WI38 (cell line): ENCODE measurements around the gene MAMSTR.

Experiments used
- H3K4me3 ChIP-seq: 2 replicates; pipeline ENCODE4 v1.5.1; 2011; ENCODE audit warnings: low read depth, mild to moderate bottlenecking, control low read depth, low read length
- TF ChIP-seq, protein P1 (sequence below): IDR thresholded peaks from 2 replicates; pipeline ENCODE4 v1.5.1; 2012; ENCODE audit warnings: low read depth, mild to moderate bottlenecking, control low read depth, low read length

Gene MAMSTR

DNA sequence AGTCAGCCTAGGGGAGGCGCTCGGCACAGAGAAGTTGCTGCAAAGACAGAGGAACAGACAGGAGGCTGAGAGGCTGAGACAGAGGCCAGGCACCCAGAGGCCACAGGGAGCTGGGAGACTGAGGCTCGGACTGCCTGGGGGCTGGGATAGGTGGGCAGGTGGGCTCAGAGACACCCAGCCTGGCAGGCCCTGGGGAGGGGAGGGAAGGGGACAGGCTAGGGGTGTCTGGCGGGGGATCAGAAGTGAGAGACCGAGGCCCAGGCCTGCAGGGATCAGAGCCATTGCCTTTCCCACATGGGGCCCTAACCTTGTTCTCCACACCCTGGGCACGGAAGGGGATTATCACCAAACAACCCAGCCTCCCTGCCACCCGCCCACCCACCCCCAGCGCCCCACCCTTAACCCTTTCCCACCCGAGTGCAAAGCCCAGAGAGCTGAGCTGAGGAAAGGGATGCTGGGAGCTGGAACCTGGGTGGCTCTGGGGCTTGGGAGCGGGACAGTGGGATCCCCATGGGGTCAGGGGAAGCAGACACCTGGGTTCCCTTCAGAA is 48.0 kb downstream of the MAMSTR start:
- TF ChIP-seq, protein P1, sequence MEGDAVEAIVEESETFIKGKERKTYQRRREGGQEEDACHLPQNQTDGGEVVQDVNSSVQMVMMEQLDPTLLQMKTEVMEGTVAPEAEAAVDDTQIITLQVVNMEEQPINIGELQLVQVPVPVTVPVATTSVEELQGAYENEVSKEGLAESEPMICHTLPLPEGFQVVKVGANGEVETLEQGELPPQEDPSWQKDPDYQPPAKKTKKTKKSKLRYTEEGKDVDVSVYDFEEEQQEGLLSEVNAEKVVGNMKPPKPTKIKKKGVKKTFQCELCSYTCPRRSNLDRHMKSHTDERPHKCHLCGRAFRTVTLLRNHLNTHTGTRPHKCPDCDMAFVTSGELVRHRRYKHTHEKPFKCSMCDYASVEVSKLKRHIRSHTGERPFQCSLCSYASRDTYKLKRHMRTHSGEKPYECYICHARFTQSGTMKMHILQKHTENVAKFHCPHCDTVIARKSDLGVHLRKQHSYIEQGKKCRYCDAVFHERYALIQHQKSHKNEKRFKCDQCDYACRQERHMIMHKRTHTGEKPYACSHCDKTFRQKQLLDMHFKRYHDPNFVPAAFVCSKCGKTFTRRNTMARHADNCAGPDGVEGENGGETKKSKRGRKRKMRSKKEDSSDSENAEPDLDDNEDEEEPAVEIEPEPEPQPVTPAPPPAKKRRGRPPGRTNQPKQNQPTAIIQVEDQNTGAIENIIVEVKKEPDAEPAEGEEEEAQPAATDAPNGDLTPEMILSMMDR = no peak
- no peak overlapping the region for H3K4me3 ChIP-seq

DNA sequence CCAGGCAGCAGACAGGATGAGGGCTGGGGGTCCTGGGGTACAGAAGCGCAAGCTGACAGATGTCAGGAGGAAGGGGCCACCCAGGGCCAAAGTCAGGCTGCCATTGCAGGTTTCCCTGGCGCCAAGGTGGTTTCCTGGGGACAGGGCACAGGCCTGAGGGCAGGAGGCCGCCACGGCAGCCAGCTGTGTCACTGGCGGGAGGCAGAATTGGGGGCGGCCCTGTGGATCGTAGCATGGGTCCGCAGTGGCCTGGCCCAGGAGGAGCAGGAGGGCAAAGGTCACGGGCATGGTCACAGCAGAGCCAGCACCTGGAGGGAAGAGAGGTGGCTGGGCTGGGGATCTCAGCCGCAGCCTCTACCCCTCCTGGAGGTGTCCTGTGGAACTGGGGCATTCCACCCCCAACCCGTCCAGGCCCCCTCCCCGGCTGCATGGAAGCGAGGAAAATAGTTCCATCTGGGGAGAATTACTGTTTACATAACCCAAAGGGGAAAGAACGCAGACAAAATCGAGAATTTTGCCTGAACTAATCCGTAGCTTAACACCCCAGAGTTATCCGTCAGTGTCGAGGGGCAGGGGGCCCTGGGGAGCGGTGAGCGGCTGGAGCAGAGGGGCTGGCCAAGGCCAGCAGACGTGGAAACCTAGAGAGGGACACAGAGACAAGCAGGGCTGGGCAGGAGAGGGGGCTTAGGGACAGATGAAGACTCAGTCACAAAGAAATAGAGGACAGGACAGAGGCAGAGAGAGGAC is 48.7 kb downstream of the MAMSTR start:
- H3K4me3 ChIP-seq = no peak overlapping the region
- TF ChIP-seq, protein P1 = no peak

DNA sequence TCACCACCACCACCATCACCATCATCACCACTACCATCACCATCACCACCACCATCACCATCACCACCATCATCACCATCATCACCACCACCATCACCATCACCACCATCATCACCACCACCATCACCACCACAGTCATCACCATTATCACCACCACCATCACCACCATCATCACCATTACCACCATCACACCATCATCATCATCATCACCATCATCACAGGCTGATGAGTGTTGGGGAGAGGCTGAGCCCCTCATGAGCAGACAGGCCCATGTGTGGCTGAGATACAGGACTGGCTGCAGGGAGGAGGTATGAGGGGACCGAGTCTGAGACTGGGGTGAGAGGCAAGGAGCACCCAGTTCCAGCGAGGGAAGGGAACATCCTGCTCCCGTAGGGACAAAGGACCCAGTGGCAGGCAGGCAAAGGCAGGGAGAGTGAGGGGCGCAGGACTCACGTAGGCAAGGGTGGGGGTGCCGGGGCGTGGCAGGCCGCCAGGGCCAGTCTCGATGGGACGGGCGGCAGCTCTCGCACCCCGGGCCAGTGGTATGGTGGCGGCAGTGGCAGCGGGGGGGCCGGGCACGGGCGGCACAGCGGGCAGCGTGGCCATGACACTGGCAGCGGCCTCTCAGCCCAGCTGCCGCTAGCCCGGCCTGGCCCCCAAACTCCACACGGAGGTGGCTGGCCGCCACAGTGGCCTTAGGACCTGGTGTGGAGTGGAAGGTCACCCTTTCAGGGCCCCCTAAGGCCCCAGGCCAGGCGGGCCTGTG is 49.4 kb downstream of the MAMSTR start:
- H3K4me3 ChIP-seq = no peak overlapping the region
- TF ChIP-seq, protein P1 = no peak

DNA sequence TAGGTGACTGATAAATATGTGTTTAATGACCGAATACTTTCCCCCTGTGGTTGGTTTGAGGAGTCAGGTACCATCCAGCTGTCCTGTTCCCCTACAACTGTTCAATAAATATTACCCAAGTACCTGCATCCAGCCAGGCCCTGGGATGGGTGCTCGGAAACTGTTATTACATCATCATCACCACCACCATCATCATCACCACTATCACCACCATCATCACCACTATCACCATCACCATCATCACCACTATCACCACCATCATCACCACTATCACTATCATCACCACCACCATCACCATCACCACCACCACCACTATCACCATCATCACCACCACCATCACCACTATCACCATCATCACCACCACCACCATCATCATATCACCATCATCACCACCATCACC is 50.8 kb downstream of the MAMSTR start:
- H3K4me3 ChIP-seq = no peak overlapping the region
- TF ChIP-seq, protein P1 = no peak

DNA sequence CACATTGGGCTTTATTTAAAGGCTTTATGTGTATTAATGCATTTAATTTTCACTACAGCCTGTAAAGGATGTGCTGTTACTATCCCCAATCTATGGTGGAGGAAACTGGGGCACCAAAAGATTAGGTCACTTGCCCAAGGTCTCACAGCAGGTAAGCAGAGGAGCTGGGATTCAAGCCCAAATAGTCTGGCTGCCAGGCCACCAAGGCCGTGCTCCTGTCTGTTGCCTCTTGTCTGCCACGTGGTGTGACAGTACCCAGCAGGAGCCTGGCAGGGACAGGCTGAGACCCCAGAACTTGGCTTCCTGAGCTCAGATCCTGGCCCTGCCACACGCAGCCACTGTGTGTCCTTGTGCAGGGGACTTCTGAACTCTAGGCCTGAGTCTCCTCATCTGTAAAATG is 51.2 kb downstream of the MAMSTR start:
- TF ChIP-seq, protein P1 = no peak
- no peak overlapping the region for H3K4me3 ChIP-seq

DNA sequence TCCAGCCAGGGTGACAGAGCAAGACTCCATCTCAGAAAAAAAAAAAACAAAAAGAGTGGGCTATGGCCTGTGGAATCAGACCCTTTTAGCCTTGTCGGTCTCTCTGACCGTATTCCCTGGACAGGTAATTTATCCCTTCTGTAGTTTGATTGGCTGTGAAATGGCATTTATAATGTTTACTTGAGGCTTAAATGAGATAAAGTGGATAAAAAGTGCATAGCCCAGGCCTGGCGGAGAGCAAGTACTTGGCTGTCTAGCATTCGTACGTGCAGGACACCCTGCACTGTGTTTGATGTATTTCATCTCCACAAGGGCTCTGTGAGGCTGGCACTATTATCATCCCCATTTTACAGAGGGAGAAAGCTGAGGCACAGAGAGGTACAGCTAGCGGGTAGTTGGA is 53.7 kb downstream of the MAMSTR start:
- H3K4me3 ChIP-seq = no peak overlapping the region

More for the DNA sequence above, 53.7 kb downstream of the MAMSTR start:
- TF ChIP-seq, protein P1 = no peak
